Activated naive CD8-positive, alpha-beta T cell (primary cell): ENCODE measurements around the gene NCKAP1.

ENCODE experiments used
- H3K27ac Mint-ChIP-seq: one replicate; pipeline ENCODE4 v1.8.0; 2021; ENCODE audit warnings: mixed read lengths
- H3K27me3 Mint-ChIP-seq: one replicate; pipeline ENCODE4 v1.8.0; 2021; ENCODE audit warnings: mixed read lengths
- H3K36me3 Mint-ChIP-seq: one replicate; pipeline ENCODE4 v1.8.0; 2021; ENCODE audit warnings: mixed read lengths
- H3K4me1 Mint-ChIP-seq: one replicate; pipeline ENCODE4 v1.8.0; 2021; ENCODE audit warnings: low read depth, mixed read lengths
- H3K4me3 Mint-ChIP-seq: one replicate; pipeline ENCODE4 v1.8.0; 2021; ENCODE audit warnings: mild to moderate bottlenecking, mixed read lengths
- H3K9me3 Mint-ChIP-seq: one replicate; pipeline ENCODE4 v1.8.0; 2021; ENCODE audit warnings: low read depth, mixed read lengths

The NCKAP1 gene

GRCh38 chr2:182924306-182924705, 114.0 kb downstream of the NCKAP1 start:
- no peaks in the 10 kb centered on the region for H3K4me1 Mint-ChIP-seq
- no peak overlapping the region for H3K4me3 Mint-ChIP-seq
- no peaks in the 10 kb centered on the region for H3K27me3 Mint-ChIP-seq
- no peak overlapping the region for H3K27ac Mint-ChIP-seq
- H3K9me3 Mint-ChIP-seq, result no peaks in the 10 kb centered on the region
- peaks cover 4% of the 10 kb centered on the region for H3K36me3 Mint-ChIP-seq

DNA sequence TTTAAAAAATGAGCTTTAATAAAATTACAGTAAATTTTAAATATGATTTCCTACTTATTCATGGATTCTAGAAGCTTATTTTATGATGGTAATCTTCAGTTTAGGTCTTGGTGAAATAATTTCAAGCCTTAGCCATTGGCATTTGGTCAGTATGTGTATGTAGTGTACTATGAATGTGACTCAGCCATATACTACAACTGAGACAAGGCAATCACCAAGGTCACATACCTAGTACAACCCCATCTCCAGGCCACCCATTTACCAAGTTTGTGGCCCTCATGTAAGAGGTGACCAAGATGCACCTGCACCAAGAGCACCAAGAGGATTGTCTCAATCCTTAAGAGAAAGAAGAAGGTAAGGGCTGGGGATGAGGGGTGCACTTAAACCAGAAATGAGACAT, 117.0 kb downstream of the NCKAP1 start:
- H3K27me3 Mint-ChIP-seq, result no peaks in the 10 kb centered on the region
- no peak overlapping the region for H3K27ac Mint-ChIP-seq
- no peak overlapping the region for H3K4me3 Mint-ChIP-seq
- H3K9me3 Mint-ChIP-seq, result no peaks in the 10 kb centered on the region
- peaks cover 4% of the 10 kb centered on the region for H3K36me3 Mint-ChIP-seq
- H3K4me1 Mint-ChIP-seq, result no peaks in the 10 kb centered on the region

DNA sequence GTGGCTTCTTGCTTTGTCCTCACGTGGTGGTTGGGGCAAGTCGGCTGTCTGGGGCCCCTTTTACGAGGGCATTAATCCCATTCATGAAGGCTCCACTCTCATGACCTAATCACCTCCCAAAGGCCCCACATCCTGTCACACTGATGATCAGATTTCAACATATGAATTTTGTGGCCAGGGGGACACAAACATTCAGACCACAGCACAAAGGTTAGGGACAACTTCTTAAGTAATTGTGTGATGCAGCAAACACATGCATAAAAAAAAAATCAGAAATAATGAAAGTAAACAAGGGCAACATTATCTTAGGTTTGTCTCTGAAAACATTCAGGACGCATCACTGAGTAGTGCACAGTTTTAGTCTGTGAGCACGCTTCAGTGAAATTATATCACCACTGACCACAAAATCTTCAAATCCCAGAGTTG, 117.6 kb downstream of the NCKAP1 start:
- Mint-ChIP-seq H3K9me3 (no peaks in the 10 kb centered on the region), H3K27me3 (no peaks in the 10 kb centered on the region), H3K36me3 (peaks cover 4% of the 10 kb centered on the region), H3K27ac (no peak overlapping the region), H3K4me3 (no peak overlapping the region), H3K4me1 (no peaks in the 10 kb centered on the region)

DNA sequence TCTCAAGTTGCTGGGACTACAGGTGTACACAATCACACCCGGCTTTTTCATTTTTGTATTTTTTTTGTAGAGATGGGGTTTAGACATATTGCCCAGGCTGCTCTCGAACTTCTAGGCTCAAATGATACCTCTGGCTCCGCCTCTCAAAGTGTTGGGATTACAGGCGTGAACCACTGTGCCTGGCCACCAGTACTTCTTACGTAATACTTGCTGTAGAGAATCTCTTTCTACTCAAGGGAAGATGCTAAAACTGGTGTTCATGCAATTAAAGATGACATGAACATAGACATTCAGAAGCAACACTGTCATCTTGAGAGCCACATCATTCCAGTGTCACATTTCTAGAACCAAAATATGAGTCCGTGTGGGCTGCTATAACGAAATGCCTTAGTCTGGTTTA, 118.2 kb downstream of the NCKAP1 start:
- Mint-ChIP-seq H3K27me3 (no peaks in the 10 kb centered on the region), H3K36me3 (peaks cover 4% of the 10 kb centered on the region), H3K9me3 (no peaks in the 10 kb centered on the region), H3K27ac (no peak overlapping the region), H3K4me3 (no peak overlapping the region), H3K4me1 (no peaks in the 10 kb centered on the region)

- Mint-ChIP-seq H3K27me3 (no peaks in the 10 kb centered on the region), H3K36me3 (peaks cover 4% of the 10 kb centered on the region), H3K4me1 (no peaks in the 10 kb centered on the region), H3K27ac (no peak overlapping the region), H3K4me3 (no peak overlapping the region), H3K9me3 (no peaks in the 10 kb centered on the region)
These were observed 119.2 kb downstream of the NCKAP1 start for GRCh38 chr2:182918961-182919652.

- H3K27me3 Mint-ChIP-seq, result no peaks in the 10 kb centered on the region
These were observed 120.3 kb downstream of the NCKAP1 start for GRCh38 chr2:182917924-182918323.

DNA sequence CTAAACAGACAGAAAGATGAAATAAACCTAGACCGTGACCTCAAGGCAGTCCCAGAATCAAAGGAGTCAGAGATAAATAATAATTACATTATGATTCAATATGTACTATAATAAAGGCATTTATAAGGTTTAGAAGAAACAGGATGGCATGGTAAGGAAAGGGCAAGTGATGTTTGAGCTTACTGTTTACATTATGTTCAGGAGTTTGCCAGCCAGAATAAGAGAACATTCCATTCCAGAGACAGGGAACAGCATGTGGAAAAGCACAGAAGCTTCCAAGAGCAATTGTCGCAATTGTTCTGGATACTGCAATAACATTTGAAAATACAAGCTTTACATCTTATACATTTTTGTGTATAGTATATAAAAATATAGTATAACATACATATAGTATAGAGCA, 121.8 kb downstream of the NCKAP1 start:
- Mint-ChIP-seq H3K27me3 (peaks cover 1% of the 10 kb centered on the region), H3K9me3 (no peaks in the 10 kb centered on the region)

More at GRCh38 chr2:182917924-182918323, 120.3 kb downstream of the NCKAP1 start:
- Mint-ChIP-seq H3K36me3 (no peaks in the 10 kb centered on the region), H3K9me3 (no peaks in the 10 kb centered on the region), H3K4me1 (no peaks in the 10 kb centered on the region), H3K4me3 (no peak overlapping the region), H3K27ac (no peak overlapping the region)

GRCh38 chr2:182915369-182916326, 122.6 kb downstream of the NCKAP1 start:
- Mint-ChIP-seq H3K9me3 (no peaks in the 10 kb centered on the region), H3K27me3 (peaks cover 4% of the 10 kb centered on the region), H3K36me3 (no peaks in the 10 kb centered on the region), H3K27ac (no peak overlapping the region), H3K4me3 (no peak overlapping the region), H3K4me1 (no peaks in the 10 kb centered on the region)

More for the DNA sequence above, 121.8 kb downstream of the NCKAP1 start:
- Mint-ChIP-seq H3K4me1 (no peaks in the 10 kb centered on the region), H3K27ac (no peak overlapping the region), H3K4me3 (no peak overlapping the region), H3K36me3 (no peaks in the 10 kb centered on the region)

GRCh38 chr2:182914852-182915251, 123.4 kb downstream of the NCKAP1 start:
- H3K4me1 Mint-ChIP-seq, result no peaks in the 10 kb centered on the region
- H3K27ac Mint-ChIP-seq, result no peak overlapping the region
- no peak overlapping the region for H3K4me3 Mint-ChIP-seq
- H3K36me3 Mint-ChIP-seq, result no peaks in the 10 kb centered on the region
- peaks cover 4% of the 10 kb centered on the region for H3K27me3 Mint-ChIP-seq
- no peaks in the 10 kb centered on the region for H3K9me3 Mint-ChIP-seq

DNA sequence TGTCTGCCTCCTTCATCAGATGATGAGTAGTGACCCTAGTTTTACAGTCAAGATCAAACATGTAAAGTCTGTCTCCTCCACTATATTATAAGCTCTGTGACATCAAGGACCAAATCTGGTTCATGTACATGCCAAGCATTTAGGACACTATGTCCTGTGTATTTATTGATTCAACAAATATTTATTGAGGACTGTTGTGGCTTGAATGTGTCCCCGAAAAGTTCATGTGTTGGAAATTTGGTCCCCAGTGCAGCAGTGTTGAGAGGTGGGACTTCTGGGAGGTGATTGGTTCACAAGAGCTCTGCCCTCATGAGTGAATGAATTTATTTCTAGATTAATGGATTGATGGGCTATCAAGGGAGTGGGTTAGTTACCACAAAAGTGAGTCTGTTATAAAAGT, 125.2 kb downstream of the NCKAP1 start:
- Mint-ChIP-seq H3K9me3 (no peaks in the 10 kb centered on the region), H3K4me1 (no peaks in the 10 kb centered on the region), H3K27ac (no peak overlapping the region), H3K36me3 (no peaks in the 10 kb centered on the region), H3K27me3 (peaks cover 4% of the 10 kb centered on the region), H3K4me3 (no peak overlapping the region)

- no peak overlapping the region for H3K27ac Mint-ChIP-seq
- no peak overlapping the region for H3K4me3 Mint-ChIP-seq
- H3K36me3 Mint-ChIP-seq, result no peaks in the 10 kb centered on the region
- no peaks in the 10 kb centered on the region for H3K4me1 Mint-ChIP-seq
- H3K27me3 Mint-ChIP-seq, result peaks cover 4% of the 10 kb centered on the region
- H3K9me3 Mint-ChIP-seq, result no peaks in the 10 kb centered on the region
These were observed 125.7 kb downstream of the NCKAP1 start for GRCh38 chr2:182912518-182912915.

- no peaks in the 10 kb centered on the region for H3K9me3 Mint-ChIP-seq
- no peaks in the 10 kb centered on the region for H3K4me1 Mint-ChIP-seq
- H3K27ac Mint-ChIP-seq, result no peak overlapping the region
- no peaks in the 10 kb centered on the region for H3K36me3 Mint-ChIP-seq
- peaks cover 4% of the 10 kb centered on the region for H3K27me3 Mint-ChIP-seq
- no peak overlapping the region for H3K4me3 Mint-ChIP-seq
These were observed 126.3 kb downstream of the NCKAP1 start for GRCh38 chr2:182911813-182912517.

GRCh38 chr2:182910965-182911364, 127.3 kb downstream of the NCKAP1 start:
- Mint-ChIP-seq H3K4me3 (no peak overlapping the region), H3K27ac (no peak overlapping the region), H3K36me3 (no peaks in the 10 kb centered on the region), H3K27me3 (peaks cover 4% of the 10 kb centered on the region), H3K9me3 (no peaks in the 10 kb centered on the region), H3K4me1 (no peaks in the 10 kb centered on the region)

GRCh38 chr2:182907081-182907830, 131.0 kb downstream of the NCKAP1 start:
- H3K4me3 Mint-ChIP-seq, result no peak overlapping the region
- no peaks in the 10 kb centered on the region for H3K4me1 Mint-ChIP-seq
- H3K27ac Mint-ChIP-seq, result no peak overlapping the region
- H3K27me3 Mint-ChIP-seq, result peaks cover 3% of the 10 kb centered on the region
- no peaks in the 10 kb centered on the region for H3K36me3 Mint-ChIP-seq
- no peaks in the 10 kb centered on the region for H3K9me3 Mint-ChIP-seq
